ENCODE results near the gene DCUN1D5.

Gene DCUN1D5

DNA sequence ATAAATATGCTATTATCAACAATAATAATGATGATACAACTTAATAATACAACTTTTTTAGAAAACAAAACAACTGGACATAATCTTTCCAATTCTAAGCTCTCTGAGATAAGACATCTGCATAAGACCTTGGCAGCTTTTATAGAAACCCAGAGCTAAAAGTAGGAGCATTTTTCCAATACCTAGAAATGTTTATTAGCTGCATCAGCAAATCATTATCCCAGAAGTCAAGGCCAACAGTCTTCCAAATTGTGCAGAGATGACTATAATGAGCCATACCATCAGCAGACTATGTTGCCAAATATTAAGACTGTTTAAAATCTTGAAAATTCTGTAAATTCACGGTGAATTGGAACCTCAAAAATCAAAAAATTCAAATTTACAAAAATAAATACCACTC, 30.3 kb downstream of the DCUN1D5 start:
- DNase-seq (ENCODE audit: low spot score) = no peak
- TF ChIP-seq, protein P1, sequence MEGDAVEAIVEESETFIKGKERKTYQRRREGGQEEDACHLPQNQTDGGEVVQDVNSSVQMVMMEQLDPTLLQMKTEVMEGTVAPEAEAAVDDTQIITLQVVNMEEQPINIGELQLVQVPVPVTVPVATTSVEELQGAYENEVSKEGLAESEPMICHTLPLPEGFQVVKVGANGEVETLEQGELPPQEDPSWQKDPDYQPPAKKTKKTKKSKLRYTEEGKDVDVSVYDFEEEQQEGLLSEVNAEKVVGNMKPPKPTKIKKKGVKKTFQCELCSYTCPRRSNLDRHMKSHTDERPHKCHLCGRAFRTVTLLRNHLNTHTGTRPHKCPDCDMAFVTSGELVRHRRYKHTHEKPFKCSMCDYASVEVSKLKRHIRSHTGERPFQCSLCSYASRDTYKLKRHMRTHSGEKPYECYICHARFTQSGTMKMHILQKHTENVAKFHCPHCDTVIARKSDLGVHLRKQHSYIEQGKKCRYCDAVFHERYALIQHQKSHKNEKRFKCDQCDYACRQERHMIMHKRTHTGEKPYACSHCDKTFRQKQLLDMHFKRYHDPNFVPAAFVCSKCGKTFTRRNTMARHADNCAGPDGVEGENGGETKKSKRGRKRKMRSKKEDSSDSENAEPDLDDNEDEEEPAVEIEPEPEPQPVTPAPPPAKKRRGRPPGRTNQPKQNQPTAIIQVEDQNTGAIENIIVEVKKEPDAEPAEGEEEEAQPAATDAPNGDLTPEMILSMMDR (IDR thresholded peaks at IDR 0.05; ENCODE audit: extremely low read depth, missing control alignments) = no peak

- peak; percentile 14 for DNase-seq (ENCODE audit: low spot score)
- TF ChIP-seq, protein P1 (IDR thresholded peaks at IDR 0.05; ENCODE audit: extremely low read depth, missing control alignments) = peak; percentile 41
Observed at GRCh38 chr11:103055221-103055890, 36.6 kb downstream of the DCUN1D5 start.

- TF ChIP-seq, protein P1 (IDR thresholded peaks at IDR 0.05; ENCODE audit: extremely low read depth, missing control alignments) = no peak
- no peak for DNase-seq (ENCODE audit: low spot score)
Observed at GRCh38 chr11:103053997-103054396, 38.0 kb downstream of the DCUN1D5 start.

- TF ChIP-seq, protein P1 (IDR thresholded peaks at IDR 0.05; ENCODE audit: extremely low read depth, missing control alignments) = no peak
- DNase-seq (ENCODE audit: low spot score) = no peak
Observed at GRCh38 chr11:103051981-103052380, 40.0 kb downstream of the DCUN1D5 start.

GRCh38 chr11:103051151-103051801, 40.7 kb downstream of the DCUN1D5 start:
- no peak for DNase-seq (ENCODE audit: low spot score)
- TF ChIP-seq, protein P1 (IDR thresholded peaks at IDR 0.05; ENCODE audit: extremely low read depth, missing control alignments) = no peak

DNA sequence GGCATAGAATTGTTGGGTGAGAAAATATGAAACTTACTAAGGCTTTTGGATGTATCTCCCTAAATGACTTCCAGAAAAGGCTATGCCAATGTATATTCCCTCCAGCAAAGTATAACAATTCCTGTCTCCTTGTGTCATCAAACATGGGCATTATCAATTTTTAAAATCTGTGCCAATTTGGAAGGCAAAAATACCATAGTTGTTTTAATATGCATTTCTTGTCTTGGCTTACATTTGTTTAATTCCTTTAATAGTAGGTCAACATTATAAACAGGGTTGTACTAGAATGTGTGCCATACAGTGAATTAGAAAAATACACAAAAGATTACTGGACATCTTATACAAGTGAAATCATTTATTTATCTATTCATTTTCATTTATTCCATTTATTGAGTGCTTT, 41.6 kb downstream of the DCUN1D5 start:
- no peak for DNase-seq (ENCODE audit: low spot score)
- TF ChIP-seq, protein P1 (IDR thresholded peaks at IDR 0.05; ENCODE audit: extremely low read depth, missing control alignments) = no peak

GRCh38 chr11:103047837-103048236, 44.1 kb downstream of the DCUN1D5 start:
- no peak for DNase-seq (ENCODE audit: low spot score)

More at GRCh38 chr11:103047837-103048236, 44.1 kb downstream of the DCUN1D5 start:
- TF ChIP-seq, protein P1 (IDR thresholded peaks at IDR 0.05; ENCODE audit: extremely low read depth, missing control alignments) = no peak

Measured in GM20000 (cell line).